ENCODE data around the gene GPR55.
A peak's percentile ranks its signal among the peaks of the same experiment; 100 is the strongest.
"Not testable (repeated sequence)": the region's sequence is repeated elsewhere in the genome, so short reads cannot be mapped to it uniquely, and the experiment has no call there.

Gene GPR55

GRCh38 chr2:230924470-230925341 lies at the start of gene GPR55:
TSS of gene GPR55 (minus strand) at chr2:230925242. CDS start at chr2:230910962, 14,280 bp downstream.
- DNase-seq, result peak; percentile 60 to 79

- peak; percentile 80 to 87 for DNase-seq
Observed at GRCh38 chr2:230974096-230974913, 49.3 kb upstream of the GPR55 start.

DNA sequence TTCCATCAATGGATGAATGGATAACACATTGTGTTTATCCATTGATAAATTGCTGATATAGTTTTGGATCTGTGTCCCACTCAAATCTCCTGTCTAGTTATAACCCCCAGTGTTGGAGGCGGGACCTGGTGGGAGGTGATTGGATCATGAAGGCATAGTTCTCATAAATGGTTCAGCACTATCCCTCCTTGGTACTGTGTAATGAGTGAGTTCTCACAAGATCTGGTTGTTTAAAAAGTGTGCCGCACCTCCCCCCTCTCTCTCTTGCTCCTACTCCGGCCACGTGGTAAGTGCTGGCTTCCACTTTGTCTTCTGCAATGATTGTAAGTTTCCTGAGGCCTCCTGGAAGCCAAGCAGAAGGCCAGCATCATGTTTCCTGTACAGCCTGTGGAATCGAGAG lies 47.0 kb upstream of the GPR55 start:
- no peak for DNase-seq

DNA sequence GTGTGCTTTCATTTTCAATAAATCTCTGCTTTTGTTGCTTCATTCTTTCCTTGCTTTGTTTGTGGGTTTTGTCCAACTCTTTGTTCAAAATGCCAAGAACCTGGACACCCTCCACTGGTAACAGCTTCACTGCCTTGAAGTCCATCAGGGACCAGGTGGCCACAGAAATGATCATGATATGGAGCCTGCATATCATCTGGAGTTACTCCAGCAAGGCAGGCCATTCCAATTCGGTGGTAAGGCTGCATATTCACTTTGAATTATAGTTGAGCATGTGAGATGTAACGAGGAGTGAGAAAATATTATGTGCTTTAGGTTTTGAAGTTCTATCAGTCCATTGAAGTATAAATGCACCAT lies 44.6 kb upstream of the GPR55 start:
- no peak for DNase-seq

DNA sequence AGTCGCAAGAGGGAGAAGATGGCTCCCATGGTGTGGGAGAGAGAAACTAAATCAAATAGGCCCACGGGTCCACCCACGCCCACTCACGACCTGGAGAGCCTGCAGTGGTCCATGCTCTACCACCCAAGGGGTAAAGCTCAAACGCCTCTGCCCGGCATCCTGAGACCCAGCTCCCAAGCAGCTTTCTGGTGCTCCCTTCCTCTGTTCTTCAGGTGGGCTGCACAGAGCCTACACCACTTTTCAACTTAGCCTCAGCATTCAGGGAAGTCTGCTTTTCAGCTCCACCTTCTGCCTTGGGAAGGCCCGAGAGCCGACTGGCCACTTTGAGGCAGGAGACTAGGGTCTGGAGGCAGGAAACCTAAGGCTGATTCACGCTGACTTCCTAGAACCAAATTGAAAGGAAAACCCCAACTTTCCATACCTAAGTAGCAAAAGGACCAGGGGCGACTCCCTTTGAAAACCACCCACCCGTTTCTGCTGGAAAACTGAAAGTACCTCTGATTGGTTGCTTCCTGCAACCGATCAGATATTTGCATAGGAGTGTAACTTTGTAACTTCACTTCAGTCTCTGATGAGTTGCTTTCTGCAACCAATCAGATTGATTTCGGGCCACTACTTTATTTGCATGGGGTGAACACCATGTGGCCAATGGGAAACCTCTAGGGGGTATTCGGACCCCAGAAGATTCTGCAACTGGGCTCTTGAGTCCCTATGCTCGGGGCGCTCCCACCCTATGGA lies 44.0 kb upstream of the GPR55 start:
- DNase-seq, result no peak

GRCh38 chr2:230968314-230968713 lies 43.3 kb upstream of the GPR55 start:
- DNase-seq, result not testable (repeated sequence)

DNA sequence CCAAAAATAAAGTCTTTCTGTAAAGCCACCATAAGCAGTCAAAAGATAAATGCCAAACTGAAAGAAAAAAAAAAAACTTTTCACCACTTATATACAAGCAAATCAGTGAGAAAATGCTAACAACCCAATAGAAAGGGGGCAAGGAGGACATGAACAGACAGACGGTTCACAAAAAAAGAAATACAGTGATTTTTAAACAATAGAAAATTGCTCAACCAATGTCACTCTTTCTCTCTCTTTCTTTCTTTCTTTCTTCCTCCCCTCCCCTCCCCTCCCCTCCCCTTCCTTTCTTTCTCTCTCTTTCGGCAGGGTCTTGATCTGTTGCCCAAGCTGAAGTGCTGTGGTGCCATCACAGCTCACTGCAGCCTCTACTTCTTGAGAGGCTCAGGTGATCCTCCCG lies 42.1 kb upstream of the GPR55 start:
- no peak for DNase-seq

GRCh38 chr2:230964136-230964730 lies 39.2 kb upstream of the GPR55 start:
- no peak for DNase-seq

DNA sequence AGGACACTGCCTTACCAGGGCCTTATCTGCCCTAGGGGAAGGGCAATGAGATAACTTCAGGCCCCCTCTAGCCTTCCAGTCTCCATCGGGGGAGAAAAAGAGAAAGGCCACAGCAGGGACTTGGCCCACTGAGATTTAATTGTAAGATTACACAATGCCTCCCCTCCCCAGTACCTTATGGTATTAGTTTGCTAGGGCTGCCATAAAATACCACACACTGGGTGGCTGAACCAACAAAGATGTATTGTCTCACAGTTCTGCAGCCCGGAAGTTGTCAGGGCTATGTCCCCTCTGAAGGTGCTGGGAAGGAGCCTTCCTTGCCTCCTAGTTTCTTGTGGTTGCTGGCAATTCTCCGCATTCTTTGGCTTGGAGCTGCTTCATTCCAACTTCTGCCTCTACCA lies 36.0 kb upstream of the GPR55 start:
- DNase-seq, result no peak

GRCh38 chr2:230960026-230960425 lies 35.0 kb upstream of the GPR55 start:
- DNase-seq, result no peak

DNA sequence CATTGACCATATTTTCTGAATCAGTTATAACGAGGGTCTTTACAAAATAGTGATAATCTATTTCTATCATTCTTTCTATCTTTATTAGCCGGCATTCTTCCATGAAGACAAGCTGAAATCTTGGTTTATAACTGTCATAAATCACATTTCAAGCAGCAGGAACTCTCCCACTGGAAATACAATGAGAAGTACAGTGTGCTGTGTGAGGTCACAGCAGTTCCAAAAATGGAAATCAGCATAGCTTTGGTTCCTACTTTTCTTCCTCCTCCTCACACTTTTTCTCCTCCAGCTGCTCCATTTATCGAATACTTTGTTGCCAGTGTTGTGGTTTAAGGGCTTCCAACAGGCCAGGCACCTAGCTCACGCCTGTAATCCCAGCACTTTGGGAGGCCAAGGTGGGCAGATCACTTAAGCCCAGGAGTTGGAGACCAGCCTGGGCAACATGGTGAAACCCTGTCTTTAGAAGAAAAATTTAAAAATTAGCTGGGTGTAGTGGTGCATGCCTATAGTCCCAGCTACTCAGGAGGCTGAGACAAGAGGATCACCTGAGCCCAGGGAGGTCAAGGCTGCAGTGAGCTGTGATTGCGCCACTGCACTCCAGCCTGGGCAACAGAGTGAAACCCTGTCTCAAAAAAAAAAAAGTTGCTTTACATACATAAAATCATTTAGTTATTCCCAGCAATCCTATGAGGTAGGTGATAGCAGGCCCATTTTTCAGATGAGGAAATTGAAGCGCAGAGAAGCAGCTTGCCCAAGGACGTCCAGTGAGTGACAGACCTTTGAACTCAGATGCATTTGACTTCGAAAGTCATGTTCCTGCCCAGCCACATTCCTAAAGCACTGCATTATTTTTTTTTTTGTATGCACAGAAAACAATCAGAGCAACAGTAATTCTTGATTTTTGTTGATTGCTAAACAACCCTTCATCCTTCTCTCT lies 34.0 kb upstream of the GPR55 start:
- DNase-seq, result no peak

- DNase-seq, result no peak
Observed at GRCh38 chr2:230957756-230958391, 32.8 kb upstream of the GPR55 start.

- DNase-seq, result peak; percentile 24 to 34
Observed at GRCh38 chr2:230956827-230957755, 32.0 kb upstream of the GPR55 start.

GRCh38 chr2:230955163-230955737 lies 30.2 kb upstream of the GPR55 start:
- DNase-seq, result no peak

DNA sequence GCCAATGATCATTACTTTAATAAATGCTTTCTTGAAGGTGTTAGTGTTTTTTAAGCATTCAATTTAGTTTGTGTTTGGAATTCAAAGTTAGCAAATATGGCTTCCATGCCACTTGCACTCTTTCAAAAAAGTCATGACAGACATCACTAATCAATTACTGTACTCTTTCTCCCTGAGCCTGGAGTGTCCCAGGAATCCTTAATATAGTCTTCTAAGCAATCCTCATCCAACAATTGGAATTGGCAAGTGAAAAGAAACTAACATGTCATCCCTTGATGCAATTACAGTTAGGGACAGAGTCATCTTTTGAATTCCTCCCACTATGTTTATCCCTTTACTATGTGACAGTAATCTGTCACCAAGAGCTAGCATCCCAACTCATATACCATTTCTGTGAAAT lies 29.7 kb upstream of the GPR55 start:
- no peak for DNase-seq

DNA sequence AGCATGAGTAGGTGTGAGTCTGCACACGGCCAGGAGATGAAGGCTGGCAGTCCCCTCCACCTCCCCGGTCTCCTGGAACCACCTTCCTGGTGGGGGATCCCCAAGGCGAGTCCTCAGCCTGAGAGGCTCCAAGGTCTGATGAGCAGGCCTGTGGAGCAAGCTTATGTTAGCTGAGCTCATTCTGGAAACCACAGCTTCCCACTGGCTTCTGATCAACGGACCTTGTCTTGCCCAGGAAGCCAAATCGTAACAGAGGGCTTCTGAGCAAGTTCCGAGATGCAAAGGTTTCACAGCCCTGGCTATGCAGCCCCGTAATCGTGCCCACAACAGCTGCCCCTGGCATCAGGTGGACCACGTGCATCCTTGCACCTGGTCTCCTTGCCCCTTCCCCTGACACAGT lies 28.8 kb upstream of the GPR55 start:
- no peak for DNase-seq

DNA sequence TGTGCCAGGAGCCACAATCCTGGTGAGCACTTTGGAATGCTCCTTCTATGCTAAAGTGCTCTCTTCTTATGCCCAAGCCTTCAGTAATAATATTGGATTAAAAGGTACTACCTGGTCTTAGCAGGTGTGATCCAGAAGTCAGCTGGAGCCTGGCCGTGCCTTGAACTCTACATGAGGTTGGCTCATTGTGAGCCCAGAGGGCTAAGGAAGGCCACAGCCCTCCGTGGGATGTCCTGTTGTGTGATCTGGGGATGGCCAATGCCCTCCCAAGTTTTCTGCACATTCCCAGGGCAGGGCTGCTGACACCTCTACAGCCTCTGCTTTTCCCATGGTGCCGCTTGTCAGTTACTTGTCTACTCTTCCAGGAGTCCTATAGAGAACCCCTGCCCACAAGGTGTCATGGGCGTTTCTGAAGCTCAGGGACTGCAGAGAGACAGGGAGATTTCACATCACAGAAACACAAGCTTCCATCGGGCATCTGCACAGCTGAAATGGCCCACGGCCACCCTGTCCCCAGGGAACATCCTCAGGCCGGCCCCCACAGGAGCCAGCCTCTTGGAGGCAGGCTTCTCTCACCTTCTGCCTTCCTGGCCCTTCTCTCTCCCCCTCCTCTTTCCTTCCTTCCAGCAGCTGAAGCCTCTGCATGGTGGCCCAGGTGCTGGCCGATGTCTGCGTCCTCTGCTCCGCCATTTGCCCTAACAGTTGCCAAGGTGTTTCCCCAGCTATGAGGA lies 27.3 kb upstream of the GPR55 start:
- no peak for DNase-seq

DNA sequence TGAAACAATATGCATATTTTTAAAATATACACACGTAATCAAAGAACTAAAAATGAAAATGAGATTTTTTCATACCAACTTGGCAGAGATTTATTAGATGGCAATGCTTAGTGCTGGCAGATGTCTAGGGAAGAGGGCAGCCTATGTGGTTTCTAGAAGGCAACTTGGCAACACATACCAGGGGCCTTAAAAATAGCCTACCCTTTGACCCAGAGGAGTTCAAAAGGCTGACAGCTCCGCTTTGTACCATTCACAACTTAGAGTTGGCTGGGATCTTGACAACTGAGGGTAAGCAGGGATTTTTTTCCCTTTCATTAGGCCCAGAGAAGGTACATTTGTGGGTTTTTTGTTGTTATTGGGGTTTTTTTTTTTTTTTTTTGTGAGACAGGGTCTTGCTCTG lies 26.4 kb upstream of the GPR55 start:
- no peak for DNase-seq

GRCh38 chr2:230950874-230951339 lies 25.9 kb upstream of the GPR55 start:
- no peak for DNase-seq
